Suprapubic skin (tissue), 4 donors: Measurements from ENCODE around the gene CCDC148.

Experiments
- EP300 ChIP-seq: sonication (generic); formaldehyde crosslinking; IDR thresholded peaks from one replicate; pipeline ENCODE4 v1.6.1; 2017; ENCODE audit warnings: antibody characterized with exemption
- POLR2A ChIP-seq, 2 donors: fragments of 450-650 bp; IDR thresholded peaks; one replicate each; pipeline ENCODE4 v1.6.1; 2017; ENCODE audit warnings: antibody characterized with exemption in 2 of 2, mild to moderate bottlenecking in 2 of 2, moderate library complexity in 2 of 2
- POLR2AphosphoS5 ChIP-seq, 3 donors: sonication (generic); formaldehyde crosslinking; IDR thresholded peaks; one replicate each; pipeline ENCODE4 v1.6.1; 2017; ENCODE audit warnings: antibody characterized with exemption in 3 of 3
- TF ChIP-seq, protein P1 (sequence below), 2 donors: fragments of 200-600 bp in 1 of 2; fragments of 450-650 bp in 1 of 2; sonication (generic) in 1 of 2; IDR thresholded peaks; one replicate each; pipeline ENCODE4 v1.5.1; 2016 to 2019; ENCODE audit warnings: antibody characterized with exemption in 2 of 2, mild to moderate bottlenecking in 1 of 2, moderate library complexity in 1 of 2

DNA sequence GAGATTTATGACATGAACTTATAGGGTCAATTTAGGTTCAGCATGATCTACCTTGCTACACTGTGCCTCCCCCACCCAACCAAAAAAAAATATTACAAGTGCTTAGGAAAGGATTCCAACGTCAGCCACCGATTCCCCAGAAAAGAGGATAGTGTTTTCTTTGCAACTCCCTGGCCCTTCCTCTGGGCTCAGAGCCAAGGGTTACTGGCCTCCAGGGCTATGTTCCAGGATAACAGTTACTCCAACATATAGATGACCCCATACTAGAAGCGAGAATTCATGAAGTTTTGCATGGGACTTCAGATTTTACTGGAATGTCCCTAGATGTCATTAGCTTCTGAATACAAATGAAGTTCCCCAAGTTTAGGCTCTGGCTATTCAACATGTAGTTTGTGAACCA lies 182.8 kb downstream of the CCDC148 start:
- TF ChIP-seq, protein P1, sequence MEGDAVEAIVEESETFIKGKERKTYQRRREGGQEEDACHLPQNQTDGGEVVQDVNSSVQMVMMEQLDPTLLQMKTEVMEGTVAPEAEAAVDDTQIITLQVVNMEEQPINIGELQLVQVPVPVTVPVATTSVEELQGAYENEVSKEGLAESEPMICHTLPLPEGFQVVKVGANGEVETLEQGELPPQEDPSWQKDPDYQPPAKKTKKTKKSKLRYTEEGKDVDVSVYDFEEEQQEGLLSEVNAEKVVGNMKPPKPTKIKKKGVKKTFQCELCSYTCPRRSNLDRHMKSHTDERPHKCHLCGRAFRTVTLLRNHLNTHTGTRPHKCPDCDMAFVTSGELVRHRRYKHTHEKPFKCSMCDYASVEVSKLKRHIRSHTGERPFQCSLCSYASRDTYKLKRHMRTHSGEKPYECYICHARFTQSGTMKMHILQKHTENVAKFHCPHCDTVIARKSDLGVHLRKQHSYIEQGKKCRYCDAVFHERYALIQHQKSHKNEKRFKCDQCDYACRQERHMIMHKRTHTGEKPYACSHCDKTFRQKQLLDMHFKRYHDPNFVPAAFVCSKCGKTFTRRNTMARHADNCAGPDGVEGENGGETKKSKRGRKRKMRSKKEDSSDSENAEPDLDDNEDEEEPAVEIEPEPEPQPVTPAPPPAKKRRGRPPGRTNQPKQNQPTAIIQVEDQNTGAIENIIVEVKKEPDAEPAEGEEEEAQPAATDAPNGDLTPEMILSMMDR (IDR thresholded peaks at IDR 0.05) = no peak
- TF ChIP-seq EP300 = no peak
- no peak for TF ChIP-seq POLR2A (IDR thresholded peaks at IDR 0.05)
- TF ChIP-seq POLR2AphosphoS5 (IDR thresholded peaks at IDR 0.05) = no peak
